Measurements from ENCODE around the gene POP4. TPM values are rescaled to one million over a fixed set of nuclear protein-coding genes. Genes with fewer than 3 reads are reported as not detected.

Gene POP4
- total and polyA plus RNA-seq, 2 of the 13 experiments (the other 11 are each of a cell fraction or from before 2014, with no cell fraction given): 32.2 to 84.0 TPM

- TF ChIP-seq CCAR2 (optimal IDR thresholded peaks at IDR 0.05; ENCODE audit: low read depth, low read length): no peak
- peak; percentile 70; the same call in 1 of the 2 replicates for TF ChIP-seq KDM5B (CRISPR knock-in tag; IDR thresholded peaks at IDR 0.05; ENCODE audit: borderline replicate concordance)
- no peak for TF ChIP-seq BATF2 (CRISPR knock-in tag; IDR thresholded peaks at IDR 0.05)
- peak; percentile 43; the same call in 1 of the 2 replicates for TF ChIP-seq RNF2 (conservative IDR thresholded peaks at IDR 0.05; ENCODE audit: low read depth)
- TF ChIP-seq GATAD1 (CRISPR knock-in tag; IDR thresholded peaks at IDR 0.05): peak; percentile 99
- TF ChIP-seq ZNF770 (CRISPR knock-in tag; IDR thresholded peaks at IDR 0.05): no peak
- no peak; the same call in 1 of the 2 replicates for TF ChIP-seq PBX2 (CRISPR knock-in tag; IDR thresholded peaks at IDR 0.05)
- peak; percentile 75; the same call in 1 of the 3 replicates for TF ChIP-seq MXI1 (IDR thresholded peaks at IDR 0.05; ENCODE audit: borderline replicate concordance, low read depth, low read length)
- no peak for TF ChIP-seq ZNF644 (CRISPR knock-in tag; IDR thresholded peaks at IDR 0.05; ENCODE audit: low read depth)
- peak; percentile 53 for TF ChIP-seq ZBTB38 (CRISPR knock-in tag; IDR thresholded peaks at IDR 0.05)
- TF ChIP-seq ELF3 (CRISPR knock-in tag; IDR thresholded peaks at IDR 0.05): peak; percentile 53; the same call in 1 of the 2 replicates
- no peak for TF ChIP-seq HMGA1 (CRISPR knock-in tag; conservative IDR thresholded peaks at IDR 0.05)
- no peak for TF ChIP-seq NFAT5 (CRISPR knock-in tag; IDR thresholded peaks at IDR 0.05)
- peak; percentile 72; the same call in 1 of the 2 replicates for TF ChIP-seq ZNF772 (CRISPR knock-in tag; IDR thresholded peaks at IDR 0.05)
- TF ChIP-seq RBFOX2 (IDR thresholded peaks at IDR 0.05; ENCODE audit: low read depth, low read length): peak; percentile 92
- TF ChIP-seq KMT2B (CRISPR knock-in tag; IDR thresholded peaks at IDR 0.05): peak; percentile 88
- TF ChIP-seq ZBTB39 (CRISPR knock-in tag; IDR thresholded peaks at IDR 0.05): no peak
- TF ChIP-seq HCFC1 (IDR thresholded peaks at IDR 0.05; ENCODE audit: low read depth, low read length): peak; percentile 77
- no peak for TF ChIP-seq ZNF484 (CRISPR knock-in tag; IDR thresholded peaks at IDR 0.05; ENCODE audit: borderline replicate concordance, low read depth)
Observed at GRCh38 chr19:29605653-29606419, at the start of gene POP4 (continued).
